ENCODE measurements around the gene NPAS3. TPM values are rescaled to one million over a fixed set of nuclear protein-coding genes. Genes with fewer than 3 reads are reported as not detected.

Gene NPAS3
- total and polyA plus RNA-seq, 2 of the 8 experiments (the other 6 are each of a cell fraction or from before 2014, with no cell fraction given), result 0.11 to 0.60 TPM

DNA sequence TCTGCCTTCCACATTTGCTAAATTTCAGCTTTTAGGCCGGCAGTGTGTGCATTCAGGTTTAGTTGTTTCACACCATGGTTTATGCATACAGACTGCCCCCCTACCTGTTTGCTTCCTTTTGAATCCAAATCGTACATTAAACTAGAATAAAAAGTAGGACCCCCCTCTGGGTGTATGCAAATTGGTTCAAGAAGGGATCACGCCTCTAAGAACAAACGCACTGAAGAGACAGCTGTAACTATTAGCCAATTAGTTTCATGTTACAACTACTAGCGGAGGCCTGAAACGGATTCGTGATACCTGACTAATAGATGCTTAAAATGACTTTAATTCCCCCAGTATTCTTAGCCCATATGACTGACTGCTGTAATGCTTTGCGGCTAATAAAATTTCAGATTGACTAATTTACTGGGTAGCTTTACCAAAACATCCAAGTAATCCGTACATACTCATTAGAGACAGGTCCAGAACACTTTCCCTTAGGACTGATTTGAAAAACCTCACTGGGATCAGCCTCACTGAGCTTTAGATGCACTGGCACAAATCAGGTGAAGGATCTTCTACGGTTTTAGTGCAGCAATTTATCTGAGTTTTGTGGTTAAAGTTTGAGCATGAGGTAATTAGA lies 411.8 kb downstream of the NPAS3 start:
- H4K8ac ChIP-seq (ENCODE audit: extremely low read depth, insufficient read depth, low read length), result no peak overlapping the region
- WGBS, 2 experiments (ENCODE audit: extremely low coverage in 1 of 2, insufficient coverage in 1 of 2, insufficient read length in 1 of 2, insufficient replicate concordance in 2 of 2, low coverage in 1 of 2, low lambda C conversion rate in 2 of 2, missing lambda C conversion rate in 1 of 2), result 49% methylated on average over 10 of the region's 10 CpGs; no CpG with 5 or more reads in 1 of the 2 experiments
- no peak overlapping the region for H3K14ac ChIP-seq (ENCODE audit: insufficient read length)
- H3K36me3 ChIP-seq (ENCODE audit: control insufficient read depth in 2 of 4, insufficient read depth in 4 of 4, low read length in 3 of 4), result no peaks in the 10 kb centered on the region
- H3K18ac ChIP-seq (ENCODE audit: extremely low read depth, low read length), result no peak overlapping the region
- no peak overlapping the region for H3K23ac ChIP-seq (ENCODE audit: insufficient read length)
- no peak overlapping the region for H2BK12ac ChIP-seq (ENCODE audit: low read depth, low read length)
- no peak overlapping the region for H2BK5ac ChIP-seq (ENCODE audit: low read depth, low read length)
- H3K4me2 ChIP-seq (ENCODE audit: insufficient read depth in 1 of 2, low read depth in 2 of 2, low read length in 2 of 2), result 0 out of 4 replicates have a peak overlapping the region, but pooled peaks of 1 of the 2 experiments have one; percentile 16
- H3K4me3 ChIP-seq (ENCODE audit: extremely low read depth in 1 of 4, insufficient read depth in 2 of 4, low read depth in 3 of 4, low read length in 4 of 4), result no peak overlapping the region
- no peak overlapping the region for H4K5ac ChIP-seq (ENCODE audit: insufficient read length, low read depth, low read length)
- H4K20me1 ChIP-seq (replicated peaks in 1 of 2; ENCODE audit: control insufficient read depth in 1 of 2, insufficient read depth in 2 of 2, low read length in 2 of 2), result no peaks in the 10 kb centered on the region
- H3K79me2 ChIP-seq (ENCODE audit: control insufficient read depth in 1 of 2, insufficient read depth in 2 of 2, low read length in 2 of 2), result no peaks in the 10 kb centered on the region
- H3K4ac ChIP-seq (replicated peaks; ENCODE audit: insufficient read length, low read depth, low read length), result no peak overlapping the region
- POLR2A ChIA-PET (ENCODE audit: partially characterized antibody), result no interaction called here
- no peak for DNase-seq (ENCODE audit: low read depth in 1 of 2, low spot score in 2 of 2)
- H3K23me2 ChIP-seq (ENCODE audit: low read depth, low read length), result no peaks in the 10 kb centered on the region
- FAIRE-seq, result peak; percentile 50
- H3K4me1 ChIP-seq (replicated peaks in 1 of 4; ENCODE audit: control insufficient read depth in 3 of 4, insufficient read depth in 4 of 4, low read length in 3 of 4), result peaks cover 2 to 10% (median 7%) of the 10 kb centered on the region in 4 experiments; a peak in 4 of 7 replicates
- no peak overlapping the region for H3K9ac ChIP-seq (replicated peaks in 1 of 4; ENCODE audit: extremely low read depth in 1 of 4, low read depth in 3 of 4, low read length in 3 of 4)
- no peak overlapping the region for H2AFZ ChIP-seq (ENCODE audit: low read length)
- H3K79me1 ChIP-seq (ENCODE audit: low read depth, low read length), result no peaks in the 10 kb centered on the region
- no peak overlapping the region for H2BK15ac ChIP-seq (ENCODE audit: low read length)
- H2BK20ac ChIP-seq (ENCODE audit: low read length), result no peak overlapping the region
- no peak overlapping the region for H3K27ac ChIP-seq (ENCODE audit: low read depth, low read length)
- H2AK5ac ChIP-seq (ENCODE audit: low read depth, low read length), result no peak overlapping the region
- no peaks in the 10 kb centered on the region for H3K9me3 ChIP-seq (ENCODE audit: insufficient read depth in 2 of 2, low read depth in 1 of 2, low read length in 1 of 2)
- CTCF ChIA-PET (ENCODE audit: partially characterized antibody), result interaction anchor here (1.1 kb wide), 1 partner anchor 12 kb away, joined by 3 read pairs; no protein-coding TSS in a partner anchor
- no peaks in the 10 kb centered on the region for H3K27me3 ChIP-seq (replicated peaks in 1 of 4; ENCODE audit: control insufficient read depth in 3 of 4, extremely low read depth in 1 of 4, insufficient read depth in 3 of 4, low read length in 3 of 4)
- no peak overlapping the region for H4K91ac ChIP-seq (replicated peaks; ENCODE audit: insufficient read length, low read length)
- no peak overlapping the region for H3K56ac ChIP-seq (replicated peaks; ENCODE audit: insufficient read length, low read depth, low read length)
- no peak overlapping the region for H2BK120ac ChIP-seq (replicated peaks; ENCODE audit: low read depth, low read length)
- no peak for TF ChIP-seq CBX8 (IDR thresholded peaks at IDR 0.05; ENCODE audit: borderline replicate concordance, low read depth, low read length)
- TF ChIP-seq TEAD4 (IDR thresholded peaks at IDR 0.05; ENCODE audit: low read depth, low read length), result no peak
- TF ChIP-seq, protein P1, sequence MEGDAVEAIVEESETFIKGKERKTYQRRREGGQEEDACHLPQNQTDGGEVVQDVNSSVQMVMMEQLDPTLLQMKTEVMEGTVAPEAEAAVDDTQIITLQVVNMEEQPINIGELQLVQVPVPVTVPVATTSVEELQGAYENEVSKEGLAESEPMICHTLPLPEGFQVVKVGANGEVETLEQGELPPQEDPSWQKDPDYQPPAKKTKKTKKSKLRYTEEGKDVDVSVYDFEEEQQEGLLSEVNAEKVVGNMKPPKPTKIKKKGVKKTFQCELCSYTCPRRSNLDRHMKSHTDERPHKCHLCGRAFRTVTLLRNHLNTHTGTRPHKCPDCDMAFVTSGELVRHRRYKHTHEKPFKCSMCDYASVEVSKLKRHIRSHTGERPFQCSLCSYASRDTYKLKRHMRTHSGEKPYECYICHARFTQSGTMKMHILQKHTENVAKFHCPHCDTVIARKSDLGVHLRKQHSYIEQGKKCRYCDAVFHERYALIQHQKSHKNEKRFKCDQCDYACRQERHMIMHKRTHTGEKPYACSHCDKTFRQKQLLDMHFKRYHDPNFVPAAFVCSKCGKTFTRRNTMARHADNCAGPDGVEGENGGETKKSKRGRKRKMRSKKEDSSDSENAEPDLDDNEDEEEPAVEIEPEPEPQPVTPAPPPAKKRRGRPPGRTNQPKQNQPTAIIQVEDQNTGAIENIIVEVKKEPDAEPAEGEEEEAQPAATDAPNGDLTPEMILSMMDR (IDR thresholded peaks at IDR 0.05; ENCODE audit: control extremely low read depth in 1 of 3, insufficient read depth in 1 of 3, low read depth in 1 of 3, low read length in 3 of 3), result no peak
- no peak for TF ChIP-seq SIN3A (conservative IDR thresholded peaks at IDR 0.05 in 1 of 2, IDR thresholded peaks at IDR 0.05 in 1 of 2; ENCODE audit: low read depth in 1 of 2, low read length in 2 of 2)
- TF ChIP-seq RXRA (IDR thresholded peaks at IDR 0.05; ENCODE audit: insufficient read depth, low read depth, low read length), result no peak
- TF ChIP-seq YY1 (IDR thresholded peaks at IDR 0.05; ENCODE audit: low read depth, low read length), result no peak
- TF ChIP-seq, protein P2, sequence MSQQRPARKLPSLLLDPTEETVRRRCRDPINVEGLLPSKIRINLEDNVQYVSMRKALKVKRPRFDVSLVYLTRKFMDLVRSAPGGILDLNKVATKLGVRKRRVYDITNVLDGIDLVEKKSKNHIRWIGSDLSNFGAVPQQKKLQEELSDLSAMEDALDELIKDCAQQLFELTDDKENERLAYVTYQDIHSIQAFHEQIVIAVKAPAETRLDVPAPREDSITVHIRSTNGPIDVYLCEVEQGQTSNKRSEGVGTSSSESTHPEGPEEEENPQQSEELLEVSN (IDR thresholded peaks at IDR 0.05), result no peak
- no peak for TF ChIP-seq BCL11A (IDR thresholded peaks at IDR 0.05; ENCODE audit: low read depth in 2 of 2, low read length in 2 of 2)
- TF ChIP-seq JUN (IDR thresholded peaks at IDR 0.05; ENCODE audit: low read depth, low read length), result no peak

All from H1 (cell line).